Endothelial cell (in vitro differentiated cells): ENCODE results near the gene KLHDC1. TPM values are rescaled to one million over a fixed set of nuclear protein-coding genes. Genes with fewer than 3 reads are reported as not detected.

Experiments
- DNase-seq: peaks from one replicate; pipeline ENCODE4 v3.0.0; 2021; ENCODE audit warnings: low spot score
- H3K27ac Mint-ChIP-seq: one replicate; pipeline ENCODE4 v1.8.0; 2021; ENCODE audit warnings: mixed read lengths, inconsistent platforms; ENCODE audit not compliant: unreplicated experiment
- H3K27me3 Mint-ChIP-seq: one replicate; pipeline ENCODE4 v1.8.0; 2021; ENCODE audit warnings: mild to moderate bottlenecking, moderate library complexity, mixed read lengths, inconsistent platforms; ENCODE audit not compliant: unreplicated experiment
- H3K36me3 Mint-ChIP-seq: one replicate; pipeline ENCODE4 v1.8.0; 2021; ENCODE audit warnings: mild to moderate bottlenecking, low read depth, mixed read lengths, inconsistent platforms; ENCODE audit not compliant: unreplicated experiment
- H3K4me1 Mint-ChIP-seq: one replicate; pipeline ENCODE4 v1.8.0; 2021; ENCODE audit warnings: mild to moderate bottlenecking, mixed read lengths, inconsistent platforms; ENCODE audit not compliant: unreplicated experiment
- H3K4me3 Mint-ChIP-seq: one replicate; pipeline ENCODE4 v1.8.0; 2021; ENCODE audit warnings: mild to moderate bottlenecking, mixed read lengths, inconsistent platforms; ENCODE audit not compliant: unreplicated experiment
- H3K9me3 Mint-ChIP-seq: one replicate; pipeline ENCODE4 v1.8.0; 2021; ENCODE audit warnings: mixed read lengths, inconsistent platforms; ENCODE audit not compliant: unreplicated experiment
- CTCF ChIP-seq: fragments of 200-600 bp; sonication (generic); IDR thresholded peaks from one replicate; pipeline ENCODE4 v1.5.0; 2021; ENCODE audit warnings: antibody characterized with exemption; ENCODE audit not compliant: unreplicated experiment
- total RNA-seq: library from RNA; stranded (reverse); fragmentation: NEBNext Ultra II Directional; extraction: Animal tissue kit (Norgen Biotek cat#: 25700); gene quantifications from one replicate; pipeline ENCODE4 v1.2.1, GENCODE V29; 2021; ENCODE audit not compliant: unreplicated experiment

The KLHDC1 gene
- total RNA-seq, 1 donor from 2014 or later: 1.6 TPM

GRCh38 chr14:49783394-49784014 lies 90.6 kb downstream of the KLHDC1 start:
- H3K9me3 Mint-ChIP-seq: no peaks in the 10 kb centered on the region
- no peaks in the 10 kb centered on the region for H3K4me1 Mint-ChIP-seq
- H3K27ac Mint-ChIP-seq: no peak overlapping the region
- TF ChIP-seq CTCF: no peak
- DNase-seq: no peak
- H3K27me3 Mint-ChIP-seq: no peaks in the 10 kb centered on the region
- H3K4me3 Mint-ChIP-seq: no peak overlapping the region
- peaks cover 31% of the 10 kb centered on the region for H3K36me3 Mint-ChIP-seq

- Mint-ChIP-seq H3K36me3 (peaks cover 35% of the 10 kb centered on the region), H3K4me1 (no peaks in the 10 kb centered on the region), H3K27me3 (no peaks in the 10 kb centered on the region), H3K4me3 (peak overlapping the region; percentile 31), H3K27ac (no peak overlapping the region), H3K9me3 (no peaks in the 10 kb centered on the region)
- TF ChIP-seq CTCF: no peak
- DNase-seq: no peak
Measured at GRCh38 chr14:49786315-49786714, 93.4 kb downstream of the KLHDC1 start.

DNA sequence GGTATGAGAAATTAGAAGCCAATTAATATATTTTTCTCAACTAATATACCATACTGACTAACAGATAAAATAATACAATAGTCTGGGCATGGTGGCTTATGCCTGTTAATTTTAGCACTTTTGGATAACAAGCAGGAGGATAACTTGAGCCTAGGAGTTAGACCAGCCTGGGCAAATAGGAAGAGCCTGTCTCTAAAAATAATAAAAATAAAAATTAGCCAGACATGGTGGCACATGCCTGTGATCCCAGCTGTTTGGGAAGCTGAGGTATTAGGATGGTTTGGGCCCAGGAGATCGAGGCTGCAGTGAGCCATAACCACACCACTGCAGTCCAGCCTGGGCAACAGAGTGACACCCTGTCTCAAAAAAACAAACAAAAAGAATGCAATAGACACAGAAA lies 99.7 kb downstream of the KLHDC1 start:
- TF ChIP-seq CTCF: no peak
- Mint-ChIP-seq H3K4me1 (no peaks in the 10 kb centered on the region), H3K4me3 (no peak overlapping the region), H3K27me3 (peaks cover 1% of the 10 kb centered on the region), H3K9me3 (no peaks in the 10 kb centered on the region), H3K36me3 (peaks cover 45% of the 10 kb centered on the region), H3K27ac (no peak overlapping the region)
- no peak for DNase-seq

GRCh38 chr14:49796025-49796424 lies 103.1 kb downstream of the KLHDC1 start:
- H3K9me3 Mint-ChIP-seq: no peaks in the 10 kb centered on the region
- peaks cover 3% of the 10 kb centered on the region for H3K27me3 Mint-ChIP-seq
- H3K36me3 Mint-ChIP-seq: peaks cover 35% of the 10 kb centered on the region
- no peak overlapping the region for H3K4me3 Mint-ChIP-seq
- no peak overlapping the region for H3K27ac Mint-ChIP-seq
- TF ChIP-seq CTCF: no peak
- H3K4me1 Mint-ChIP-seq: no peaks in the 10 kb centered on the region
- no peak for DNase-seq

Other genes starting within 250 kb of the KLHDC1 start
- gene RPS29, start 106.7 kb upstream of the KLHDC1 start, total RNA-seq: 2,246 TPM
- gene LRR1, start 94.2 kb upstream of the KLHDC1 start, total RNA-seq: 12.9 TPM
- gene RPL36AL, start 72.5 kb upstream of the KLHDC1 start, total RNA-seq: 186 TPM
- 47.0 TPM for gene MGAT2, start 72.3 kb upstream of the KLHDC1 start, total RNA-seq
- gene DNAAF2, start 57.9 kb upstream of the KLHDC1 start, total RNA-seq: 8.6 TPM
- gene POLE2, start 4.9 kb upstream of the KLHDC1 start, total RNA-seq: 6.7 TPM
- gene KLHDC2, start 75.0 kb downstream of the KLHDC1 start, total RNA-seq: 39.7 TPM
- 55.5 TPM for gene NEMF, start 159.7 kb downstream of the KLHDC1 start, total RNA-seq
- gene ARF6, start 200.0 kb downstream of the KLHDC1 start, total RNA-seq: 55.3 TPM